Raji (cell line): ENCODE data around the gene KIF1B.

ENCODE experiments used
- POLR2A ChIP-seq: IDR thresholded peaks from 2 replicates; pipeline ENCODE4 v1.6.1; 2011; ENCODE audit warnings: low read depth, low read length, control low read depth; ENCODE audit not compliant: insufficient read depth

KIF1B gene

GRCh38 chr1:10216090-10216749, 5.8 kb downstream of the KIF1B start:
- no peak for TF ChIP-seq POLR2A

- TF ChIP-seq POLR2A, result no peak
Observed at GRCh38 chr1:10217748-10218441, 7.5 kb downstream of the KIF1B start.

- no peak for TF ChIP-seq POLR2A
Observed at GRCh38 chr1:10220200-10220599, 9.8 kb downstream of the KIF1B start.

GRCh38 chr1:10225573-10225972, 15.2 kb downstream of the KIF1B start:
- TF ChIP-seq POLR2A, result no peak

GRCh38 chr1:10228528-10228927, 18.2 kb downstream of the KIF1B start:
- no peak for TF ChIP-seq POLR2A

GRCh38 chr1:10229903-10230302, 19.5 kb downstream of the KIF1B start:
- TF ChIP-seq POLR2A, result no peak

- no peak for TF ChIP-seq POLR2A
Observed at GRCh38 chr1:10232163-10232562, 21.8 kb downstream of the KIF1B start.

- TF ChIP-seq POLR2A, result no peak
Observed at GRCh38 chr1:10236405-10237156, 26.2 kb downstream of the KIF1B start.

GRCh38 chr1:10237157-10237539, 26.8 kb downstream of the KIF1B start:
- no peak for TF ChIP-seq POLR2A

GRCh38 chr1:10242135-10242534, 31.8 kb downstream of the KIF1B start:
- no peak for TF ChIP-seq POLR2A

GRCh38 chr1:10242811-10243210, 32.4 kb downstream of the KIF1B start:
- no peak for TF ChIP-seq POLR2A

- TF ChIP-seq POLR2A, result no peak
Observed at GRCh38 chr1:10245674-10246073, 35.3 kb downstream of the KIF1B start.

- no peak for TF ChIP-seq POLR2A
Observed at GRCh38 chr1:10249808-10250457, 39.6 kb downstream of the KIF1B start.

GRCh38 chr1:10250663-10251062, 40.3 kb downstream of the KIF1B start:
- no peak for TF ChIP-seq POLR2A

- TF ChIP-seq POLR2A, result no peak
Observed at GRCh38 chr1:10252508-10252907, 42.1 kb downstream of the KIF1B start.
